ENCODE data around the gene SCYGR2. TPM values are rescaled to one million over a fixed set of nuclear protein-coding genes. Genes with fewer than 3 reads are reported as not detected.

Gene SCYGR2
- total and polyA plus RNA-seq, 2 of the 8 experiments (the other 6 are each of a cell fraction or from before 2014, with no cell fraction given): not detected

- Histone ChIP-seq H4K91ac (replicated peaks; ENCODE audit: insufficient read length, low read length) (no peak overlapping the region), H3K18ac (ENCODE audit: extremely low read depth, low read length) (no peak overlapping the region), H3K14ac (ENCODE audit: insufficient read length) (no peak overlapping the region), H2BK5ac (ENCODE audit: low read depth, low read length) (no peak overlapping the region), H2BK15ac (ENCODE audit: low read length) (no peak overlapping the region), H3K56ac (replicated peaks; ENCODE audit: insufficient read length, low read depth, low read length) (no peak overlapping the region), H2AK5ac (ENCODE audit: low read depth, low read length) (no peak overlapping the region), H3K79me1 (ENCODE audit: low read depth, low read length) (no peaks in the 10 kb centered on the region), H3K23ac (ENCODE audit: insufficient read length) (no peak overlapping the region), H3K27me3 (replicated peaks in 1 of 4; ENCODE audit: control insufficient read depth in 3 of 4, extremely low read depth in 1 of 4, insufficient read depth in 3 of 4, low read length in 3 of 4) (no peaks in the 10 kb centered on the region), H2AFZ (ENCODE audit: low read length) (no peak overlapping the region), H3K79me2 (ENCODE audit: control insufficient read depth in 1 of 2, insufficient read depth in 2 of 2, low read length in 2 of 2) (no peaks in the 10 kb centered on the region), H2BK12ac (ENCODE audit: low read depth, low read length) (no peak overlapping the region), H2BK120ac (replicated peaks; ENCODE audit: low read depth, low read length) (no peak overlapping the region), H3K4me1 (replicated peaks in 1 of 4; ENCODE audit: control insufficient read depth in 3 of 4, insufficient read depth in 4 of 4, low read length in 3 of 4) (0 out of 7 replicates have a peak, but pooled peaks cover 0 to 3% (median 0%) of the 10 kb centered on the region in 4 experiments), H3K4me3 (ENCODE audit: extremely low read depth in 1 of 4, insufficient read depth in 2 of 4, low read depth in 3 of 4, low read length in 4 of 4) (no peak overlapping the region), H3K36me3 (ENCODE audit: control insufficient read depth in 2 of 4, insufficient read depth in 4 of 4, low read length in 3 of 4) (no peaks in the 10 kb centered on the region), H2BK20ac (ENCODE audit: low read length) (no peak overlapping the region), H4K5ac (ENCODE audit: insufficient read length, low read depth, low read length) (no peak overlapping the region), H4K8ac (ENCODE audit: extremely low read depth, insufficient read depth, low read length) (no peak overlapping the region), H4K20me1 (replicated peaks in 1 of 2; ENCODE audit: control insufficient read depth in 1 of 2, insufficient read depth in 2 of 2, low read length in 2 of 2) (no peaks in the 10 kb centered on the region), H3K4ac (replicated peaks; ENCODE audit: insufficient read length, low read depth, low read length) (no peak overlapping the region), H3K4me2 (ENCODE audit: insufficient read depth in 1 of 2, low read depth in 2 of 2, low read length in 2 of 2) (no peak overlapping the region), H3K9ac (replicated peaks in 1 of 4; ENCODE audit: extremely low read depth in 1 of 4, low read depth in 3 of 4, low read length in 3 of 4) (no peak overlapping the region), H3K23me2 (ENCODE audit: low read depth, low read length) (no peaks in the 10 kb centered on the region), H3K27ac (ENCODE audit: low read depth, low read length) (no peak overlapping the region), H3K9me3 (ENCODE audit: insufficient read depth in 2 of 2, low read depth in 1 of 2, low read length in 1 of 2) (no peaks in the 10 kb centered on the region)
- ChIA-PET POLR2A (ENCODE audit: partially characterized antibody) (no interaction called here), CTCF (ENCODE audit: partially characterized antibody) (no interaction called here)
- FAIRE-seq (no peak), DNase-seq (ENCODE audit: low read depth in 1 of 2, low spot score in 2 of 2) (no peak)
- TF ChIP-seq KDM1A (IDR thresholded peaks at IDR 0.05; ENCODE audit: borderline replicate concordance, low read length): no peak
- no peak for TF ChIP-seq SIN3A (conservative IDR thresholded peaks at IDR 0.05 in 1 of 2, IDR thresholded peaks at IDR 0.05 in 1 of 2; ENCODE audit: low read depth in 1 of 2, low read length in 2 of 2)
- TF ChIP-seq SIX5 (IDR thresholded peaks at IDR 0.05; ENCODE audit: low read depth, low read length): no peak
- TF ChIP-seq HDAC6 (IDR thresholded peaks at IDR 0.05; ENCODE audit: low read depth, low read length): no peak
- no peak for TF ChIP-seq CEBPB (IDR thresholded peaks at IDR 0.05; ENCODE audit: low read depth, low read length)
- no peak for TF ChIP-seq GABPA (IDR thresholded peaks at IDR 0.05; ENCODE audit: borderline replicate concordance, insufficient read depth, low read length)
- no peak for TF ChIP-seq CBX8 (IDR thresholded peaks at IDR 0.05; ENCODE audit: borderline replicate concordance, low read depth, low read length)
- no peak for TF ChIP-seq POU5F1 (IDR thresholded peaks at IDR 0.05; ENCODE audit: low read depth, low read length)
- TF ChIP-seq ATF2 (IDR thresholded peaks at IDR 0.05; ENCODE audit: low read length): no peak
- no peak for TF ChIP-seq ASH2L (IDR thresholded peaks at IDR 0.05; ENCODE audit: low read length)
- no peak for TF ChIP-seq TBP (IDR thresholded peaks at IDR 0.05; ENCODE audit: low read depth, low read length)
- TF ChIP-seq EZH2 (IDR thresholded peaks at IDR 0.05; ENCODE audit: low read depth, low read length, severe bottlenecking): no peak
- no peak for TF ChIP-seq EGR1 (IDR thresholded peaks at IDR 0.05; ENCODE audit: borderline replicate concordance, low read depth, low read length)
- no peak for TF ChIP-seq RBBP5 (IDR thresholded peaks at IDR 0.05; ENCODE audit: borderline replicate concordance, low read depth, low read length)
- no peak for TF ChIP-seq JUN (IDR thresholded peaks at IDR 0.05; ENCODE audit: low read depth, low read length)
Measured at GRCh38 chr2:227576110-227576509, 22.6 kb upstream of the SCYGR2 start.
